ENCODE measurements around the gene EIF5A.

DNA sequence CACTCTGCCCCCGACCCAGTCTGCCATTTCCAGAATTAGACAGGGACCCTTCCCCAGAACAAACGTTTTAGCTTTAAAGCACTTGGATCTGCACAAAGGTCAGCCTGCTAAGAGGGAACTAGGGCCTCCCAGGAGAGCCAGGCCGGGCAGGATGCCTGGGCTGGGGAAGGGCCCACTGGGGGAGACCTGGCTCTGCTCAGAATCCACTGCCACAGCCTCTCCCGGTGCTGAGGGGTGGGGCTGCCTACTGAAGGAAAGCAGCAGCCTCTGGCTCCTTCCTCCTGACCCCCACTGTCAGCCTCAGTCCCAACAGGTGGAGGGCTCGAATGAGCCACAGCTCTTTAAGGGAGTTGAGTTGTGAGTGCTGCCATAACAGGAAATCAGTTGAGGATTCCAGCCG is 14.7 kb upstream of the EIF5A start:
- TF ChIP-seq, protein P1, sequence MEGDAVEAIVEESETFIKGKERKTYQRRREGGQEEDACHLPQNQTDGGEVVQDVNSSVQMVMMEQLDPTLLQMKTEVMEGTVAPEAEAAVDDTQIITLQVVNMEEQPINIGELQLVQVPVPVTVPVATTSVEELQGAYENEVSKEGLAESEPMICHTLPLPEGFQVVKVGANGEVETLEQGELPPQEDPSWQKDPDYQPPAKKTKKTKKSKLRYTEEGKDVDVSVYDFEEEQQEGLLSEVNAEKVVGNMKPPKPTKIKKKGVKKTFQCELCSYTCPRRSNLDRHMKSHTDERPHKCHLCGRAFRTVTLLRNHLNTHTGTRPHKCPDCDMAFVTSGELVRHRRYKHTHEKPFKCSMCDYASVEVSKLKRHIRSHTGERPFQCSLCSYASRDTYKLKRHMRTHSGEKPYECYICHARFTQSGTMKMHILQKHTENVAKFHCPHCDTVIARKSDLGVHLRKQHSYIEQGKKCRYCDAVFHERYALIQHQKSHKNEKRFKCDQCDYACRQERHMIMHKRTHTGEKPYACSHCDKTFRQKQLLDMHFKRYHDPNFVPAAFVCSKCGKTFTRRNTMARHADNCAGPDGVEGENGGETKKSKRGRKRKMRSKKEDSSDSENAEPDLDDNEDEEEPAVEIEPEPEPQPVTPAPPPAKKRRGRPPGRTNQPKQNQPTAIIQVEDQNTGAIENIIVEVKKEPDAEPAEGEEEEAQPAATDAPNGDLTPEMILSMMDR (IDR thresholded peaks at IDR 0.05): no peak
- TF ChIP-seq POLR2A (IDR thresholded peaks at IDR 0.05): no peak
